HTERT RPE-1 (cell line): ENCODE measurements around the gene SHLD3.
"Not testable (repeated sequence)": the region's sequence is repeated elsewhere in the genome, so short reads cannot be mapped to it uniquely, and the experiment has no call there.

ENCODE experiments used
- in situ Hi-C: fragments of 300-500 bp; cut with MboI; formaldehyde crosslinking; loops from 4 replicates; pipeline ENCODE4 v1.14.3; 2020; ENCODE audit warnings: low sequenced_read_pairs

Gene SHLD3

GRCh38 chr5:65624571-65625555 is at the start of gene SHLD3, which contains the start of gene TRAPPC13:
Gene SHLD3, plus strand, starts transcription at chr5:65625027. Its CDS starts 4,561 bp downstream, at chr5:65629588.
Gene TRAPPC13, plus strand, starts transcription at chr5:65625027. Its CDS starts 34 bp downstream, at chr5:65625061.
- in situ Hi-C loops = no loop called here

- in situ Hi-C loops = no loop called here
Observed at GRCh38 chr5:65577141-65577540, 47.7 kb upstream of the SHLD3 start.

- in situ Hi-C loops = no loop called here
Observed at GRCh38 chr5:65588694-65589093, 36.1 kb upstream of the SHLD3 start.

GRCh38 chr5:65601761-65602160 is 23.1 kb upstream of the SHLD3 start:
- in situ Hi-C loops = not testable (repeated sequence)

- in situ Hi-C loops = no loop called here
Observed at GRCh38 chr5:65611524-65611923, 13.3 kb upstream of the SHLD3 start.

GRCh38 chr5:65612298-65612907 is 12.4 kb upstream of the SHLD3 start:
- in situ Hi-C loops = no loop called here

GRCh38 chr5:65620021-65620420 is 4.8 kb upstream of the SHLD3 start:
- in situ Hi-C loops = no loop called here

GRCh38 chr5:65621961-65622360 is 2.9 kb upstream of the SHLD3 start:
- in situ Hi-C loops = not testable (repeated sequence)

- in situ Hi-C loops = no loop called here
Observed at GRCh38 chr5:65623482-65623881, 1.3 kb upstream of the SHLD3 start.

- in situ Hi-C loops = no loop called here
Observed at GRCh38 chr5:65624025-65624570, 729 bp upstream of the SHLD3 start, which contains the start of gene TRIM23. Gene TRIM23, minus strand, starts transcription at chr5:65624333. Its CDS starts 59 bp downstream, at chr5:65624274.

GRCh38 chr5:65625743-65626142 is 916 bp downstream of the SHLD3 start:
- in situ Hi-C loops = no loop called here

- in situ Hi-C loops = no loop called here
Observed at GRCh38 chr5:65630981-65631380, 6.2 kb downstream of the SHLD3 start.

GRCh38 chr5:65640240-65640639 is 15.4 kb downstream of the SHLD3 start:
- in situ Hi-C loops = no loop called here

- in situ Hi-C loops = no loop called here
Observed at GRCh38 chr5:65646938-65647337, 22.1 kb downstream of the SHLD3 start.

GRCh38 chr5:65647941-65648340 is 23.1 kb downstream of the SHLD3 start:
- in situ Hi-C loops = no loop called here

- in situ Hi-C loops = no loop called here
Observed at GRCh38 chr5:65651144-65651543, 26.3 kb downstream of the SHLD3 start.

- in situ Hi-C loops = no loop called here
Observed at GRCh38 chr5:65654713-65655112, 29.9 kb downstream of the SHLD3 start.

- in situ Hi-C loops = no loop called here
Observed at GRCh38 chr5:65663804-65664521, 39.1 kb downstream of the SHLD3 start.

- in situ Hi-C loops = no loop called here
Observed at GRCh38 chr5:65668696-65669095, 43.9 kb downstream of the SHLD3 start.

GRCh38 chr5:65672796-65673195 is 48.0 kb downstream of the SHLD3 start:
- in situ Hi-C loops = no loop called here

GRCh38 chr5:65674749-65675148 is 49.9 kb downstream of the SHLD3 start:
- in situ Hi-C loops = no loop called here
